ENCODE measurements around the gene TSNAX.
A peak's percentile ranks its signal among the peaks of the same experiment; 100 is the strongest.
"Not testable (repeated sequence)": the region's sequence is repeated elsewhere in the genome, so short reads cannot be mapped to it uniquely, and the experiment has no call there.

The TSNAX gene

GRCh38 chr1:231561647-231562383 is 33.3 kb downstream of the TSNAX start:
- no peak for DNase-seq (ENCODE audit: low spot score)

GRCh38 chr1:231563247-231563646 is 34.8 kb downstream of the TSNAX start:
- no peak for DNase-seq (ENCODE audit: low spot score)

- DNase-seq (ENCODE audit: low spot score): no peak
Measured at GRCh38 chr1:231564373-231564772, 35.9 kb downstream of the TSNAX start.

- DNase-seq (ENCODE audit: low spot score): no peak
Measured at GRCh38 chr1:231566496-231566895, 38.0 kb downstream of the TSNAX start.

- DNase-seq (ENCODE audit: low spot score): not testable (repeated sequence)
Measured at GRCh38 chr1:231570262-231570661, 41.8 kb downstream of the TSNAX start.

GRCh38 chr1:231571904-231572303 is 43.4 kb downstream of the TSNAX start:
- no peak for DNase-seq (ENCODE audit: low spot score)

- DNase-seq (ENCODE audit: low spot score): no peak
Measured at GRCh38 chr1:231575472-231575871, 47.0 kb downstream of the TSNAX start.

- no peak for DNase-seq (ENCODE audit: low spot score)
Measured at GRCh38 chr1:231576804-231577718, 48.6 kb downstream of the TSNAX start.

- no peak for DNase-seq (ENCODE audit: low spot score)
Measured at GRCh38 chr1:231580874-231581273, 52.4 kb downstream of the TSNAX start.

- no peak for DNase-seq (ENCODE audit: low spot score)
Measured at GRCh38 chr1:231581859-231582258, 53.4 kb downstream of the TSNAX start.

GRCh38 chr1:231583376-231583775 is 54.9 kb downstream of the TSNAX start:
- no peak for DNase-seq (ENCODE audit: low spot score)

GRCh38 chr1:231584117-231584516 is 55.6 kb downstream of the TSNAX start:
- DNase-seq (ENCODE audit: low spot score): peak; percentile 69

GRCh38 chr1:231584921-231585320 is 56.5 kb downstream of the TSNAX start:
- DNase-seq (ENCODE audit: low spot score): no peak

GRCh38 chr1:231590453-231591198 is 62.2 kb downstream of the TSNAX start:
- DNase-seq (ENCODE audit: low spot score): peak; percentile 58

GRCh38 chr1:231591466-231591865 is 63.0 kb downstream of the TSNAX start:
- DNase-seq (ENCODE audit: low spot score): no peak

- no peak for DNase-seq (ENCODE audit: low spot score)
Measured at GRCh38 chr1:231592809-231593208, 64.3 kb downstream of the TSNAX start.

GRCh38 chr1:231593264-231593663 is 64.8 kb downstream of the TSNAX start:
- DNase-seq (ENCODE audit: low spot score): not testable (repeated sequence)

GRCh38 chr1:231594123-231594522 is 65.7 kb downstream of the TSNAX start:
- no peak for DNase-seq (ENCODE audit: low spot score)

GRCh38 chr1:231594749-231595148 is 66.3 kb downstream of the TSNAX start:
- no peak for DNase-seq (ENCODE audit: low spot score)

- DNase-seq (ENCODE audit: low spot score): no peak
Measured at GRCh38 chr1:231596337-231596791, 67.9 kb downstream of the TSNAX start.

GRCh38 chr1:231597971-231598370 is 69.5 kb downstream of the TSNAX start:
- DNase-seq (ENCODE audit: low spot score): no peak

- no peak for DNase-seq (ENCODE audit: low spot score)
Measured at GRCh38 chr1:231600458-231600976, 72.0 kb downstream of the TSNAX start.

Data from SW480 (cell line).